ENCODE data around the gene OPCML. TPM values are rescaled to one million over a fixed set of nuclear protein-coding genes. Genes with fewer than 3 reads are reported as not detected.

The OPCML gene
- total RNA-seq, 1 donor from 2014 or later: 0.12 TPM

DNA sequence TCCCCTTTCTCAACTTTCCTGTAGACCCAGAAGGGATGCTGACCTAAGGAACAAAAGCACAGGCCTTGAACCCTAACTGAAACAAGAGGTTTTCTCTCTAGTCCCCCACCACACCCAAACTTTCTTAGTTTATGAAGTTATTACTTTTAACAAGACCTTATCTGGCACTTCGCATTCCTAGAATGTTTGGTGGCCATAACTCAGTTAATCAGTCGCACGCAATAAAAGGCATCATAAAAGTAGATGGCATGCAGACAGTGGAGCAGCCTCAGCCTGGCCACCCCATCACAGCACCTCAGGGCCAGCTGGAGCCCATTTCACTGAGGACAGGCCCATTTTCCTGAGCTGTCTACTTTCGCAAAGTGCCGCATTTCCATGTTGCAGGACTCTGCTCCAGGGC lies 301.9 kb downstream of the OPCML start:
- TF ChIP-seq, protein P1, sequence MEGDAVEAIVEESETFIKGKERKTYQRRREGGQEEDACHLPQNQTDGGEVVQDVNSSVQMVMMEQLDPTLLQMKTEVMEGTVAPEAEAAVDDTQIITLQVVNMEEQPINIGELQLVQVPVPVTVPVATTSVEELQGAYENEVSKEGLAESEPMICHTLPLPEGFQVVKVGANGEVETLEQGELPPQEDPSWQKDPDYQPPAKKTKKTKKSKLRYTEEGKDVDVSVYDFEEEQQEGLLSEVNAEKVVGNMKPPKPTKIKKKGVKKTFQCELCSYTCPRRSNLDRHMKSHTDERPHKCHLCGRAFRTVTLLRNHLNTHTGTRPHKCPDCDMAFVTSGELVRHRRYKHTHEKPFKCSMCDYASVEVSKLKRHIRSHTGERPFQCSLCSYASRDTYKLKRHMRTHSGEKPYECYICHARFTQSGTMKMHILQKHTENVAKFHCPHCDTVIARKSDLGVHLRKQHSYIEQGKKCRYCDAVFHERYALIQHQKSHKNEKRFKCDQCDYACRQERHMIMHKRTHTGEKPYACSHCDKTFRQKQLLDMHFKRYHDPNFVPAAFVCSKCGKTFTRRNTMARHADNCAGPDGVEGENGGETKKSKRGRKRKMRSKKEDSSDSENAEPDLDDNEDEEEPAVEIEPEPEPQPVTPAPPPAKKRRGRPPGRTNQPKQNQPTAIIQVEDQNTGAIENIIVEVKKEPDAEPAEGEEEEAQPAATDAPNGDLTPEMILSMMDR (IDR thresholded peaks at IDR 0.05): no peak
- no peaks in the 10 kb centered on the region for H3K4me1 ChIP-seq
- DNase-seq (no peak), ATAC-seq (peak in 1 of 2 donors; percentile 22)
- H3K9me3 ChIP-seq: no peaks in the 10 kb centered on the region
- no peaks in the 10 kb centered on the region for H3K36me3 ChIP-seq
- peaks cover 8% of the 10 kb centered on the region for H3K27me3 ChIP-seq (ENCODE audit: low read depth)
- H3K4me3 ChIP-seq: no peak overlapping the region
- intact Hi-C loops (cut with DNase I): no loop called here
- no peak overlapping the region for H3K27ac ChIP-seq

DNA sequence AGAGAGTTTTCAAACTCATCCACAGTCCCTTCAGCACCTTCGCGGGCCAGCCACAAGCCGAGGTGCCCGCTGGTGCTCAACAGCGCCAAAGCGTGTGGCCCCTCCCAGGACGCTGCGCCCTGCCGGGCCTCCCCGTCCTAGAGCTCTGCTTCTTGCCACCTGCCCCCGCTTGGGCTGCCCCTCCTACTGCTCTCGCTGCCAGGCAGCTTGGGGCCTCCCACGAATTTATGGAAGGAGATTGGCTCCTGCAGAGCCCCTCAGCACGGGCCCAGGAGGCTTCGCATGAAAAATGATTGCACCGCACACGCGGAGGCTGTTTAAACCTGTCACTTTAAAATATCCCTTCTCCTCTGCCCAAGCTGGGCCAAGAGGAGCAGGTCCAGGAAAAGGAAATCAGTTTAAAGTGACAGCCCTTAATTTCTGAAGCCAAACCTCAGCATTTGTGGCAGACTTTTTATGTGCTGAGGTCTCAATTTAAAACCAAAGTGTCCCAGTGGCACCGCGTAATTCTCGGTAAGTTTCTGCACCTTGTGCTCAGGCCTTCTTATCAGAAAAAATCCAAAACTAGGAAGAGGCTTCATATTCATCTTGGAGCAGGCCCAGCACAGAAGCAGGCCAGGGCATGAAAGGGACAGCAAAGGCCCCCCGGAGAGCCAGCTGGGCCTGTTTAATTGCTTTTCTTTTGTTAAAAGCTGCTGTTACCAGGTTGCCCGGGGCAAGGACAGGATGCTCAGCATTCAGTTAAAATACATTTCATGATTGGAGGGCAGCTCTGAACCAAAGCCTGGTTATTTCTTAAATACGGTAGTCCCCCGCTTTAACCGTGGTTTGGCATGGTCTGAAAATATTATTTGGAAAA lies 303.6 kb downstream of the OPCML start:
- no peak overlapping the region for H3K27ac ChIP-seq
- ATAC-seq: peak in 1 of 2 donors; percentile 51

DNA sequence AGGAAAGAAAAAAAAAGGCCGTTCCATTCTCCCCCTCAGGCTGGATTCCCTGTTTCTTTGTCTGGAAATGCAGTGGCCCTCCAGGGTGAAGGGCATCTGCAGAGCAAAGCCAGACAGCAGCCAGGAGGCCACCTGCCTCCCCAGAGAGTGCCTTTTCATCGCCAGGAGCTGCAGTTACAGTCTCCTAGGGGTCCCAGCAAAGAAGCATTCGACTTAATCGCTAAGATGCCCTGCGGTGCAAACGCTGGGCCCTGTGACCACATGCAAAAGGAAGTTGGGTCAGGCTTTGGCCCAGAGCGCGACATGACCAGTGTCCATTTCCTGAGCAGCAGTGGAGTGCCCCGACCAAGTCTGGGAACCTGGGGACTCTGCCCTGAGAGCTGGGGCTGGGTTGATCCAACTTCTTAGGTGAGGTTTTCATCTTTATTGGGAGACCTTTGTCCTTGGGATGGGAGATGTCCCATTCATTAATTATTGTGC lies 304.6 kb downstream of the OPCML start:
- intact Hi-C loops (cut with DNase I): no loop called here
- no peaks in the 10 kb centered on the region for H3K4me1 ChIP-seq
- H3K27ac ChIP-seq: no peak overlapping the region
- H3K4me3 ChIP-seq: no peak overlapping the region
- TF ChIP-seq, protein P1 (IDR thresholded peaks at IDR 0.05): no peak
- H3K9me3 ChIP-seq: no peaks in the 10 kb centered on the region
- no peaks in the 10 kb centered on the region for H3K36me3 ChIP-seq
- peaks cover 8% of the 10 kb centered on the region for H3K27me3 ChIP-seq (ENCODE audit: low read depth)
- DNase-seq (no peak), ATAC-seq (no peak)

More for the DNA sequence above, 303.6 kb downstream of the OPCML start:
- Histone ChIP-seq H3K9me3 (no peaks in the 10 kb centered on the region), H3K4me1 (no peaks in the 10 kb centered on the region), H3K4me3 (no peak overlapping the region), H3K27me3 (ENCODE audit: low read depth) (peaks cover 8% of the 10 kb centered on the region), H3K36me3 (no peaks in the 10 kb centered on the region)
- intact Hi-C loops (cut with DNase I): no loop called here
- TF ChIP-seq, protein P1 (IDR thresholded peaks at IDR 0.05): no peak
- DNase-seq: peak; percentile 45

DNA sequence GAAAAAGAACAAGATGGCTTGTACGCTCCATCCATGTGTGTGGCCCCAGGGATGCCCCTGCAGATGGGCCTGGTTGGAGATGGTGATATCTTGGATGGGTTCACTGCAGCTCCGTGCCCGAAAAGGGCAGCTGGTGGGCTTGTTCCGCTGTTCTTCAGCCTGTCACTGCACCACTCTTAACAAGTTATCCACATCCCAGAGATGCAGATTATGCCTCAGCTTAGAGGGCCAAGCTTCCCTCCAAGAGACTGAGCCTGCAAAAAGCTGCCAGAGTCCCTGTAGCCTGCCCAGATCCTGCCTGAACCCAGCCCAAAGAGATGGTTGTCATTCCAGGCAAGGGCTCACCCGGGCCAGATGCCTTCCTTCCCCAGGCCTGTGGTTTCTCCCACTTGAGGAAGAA lies 308.0 kb downstream of the OPCML start:
- Histone ChIP-seq H3K27ac (no peak overlapping the region), H3K27me3 (ENCODE audit: low read depth) (peaks cover 8% of the 10 kb centered on the region), H3K4me1 (no peaks in the 10 kb centered on the region), H3K36me3 (no peaks in the 10 kb centered on the region), H3K9me3 (no peaks in the 10 kb centered on the region), H3K4me3 (no peak overlapping the region)
- intact Hi-C loops (cut with DNase I): no loop called here
- TF ChIP-seq, protein P1 (IDR thresholded peaks at IDR 0.05): no peak
- no peak for ATAC-seq
- no peak for DNase-seq

DNA sequence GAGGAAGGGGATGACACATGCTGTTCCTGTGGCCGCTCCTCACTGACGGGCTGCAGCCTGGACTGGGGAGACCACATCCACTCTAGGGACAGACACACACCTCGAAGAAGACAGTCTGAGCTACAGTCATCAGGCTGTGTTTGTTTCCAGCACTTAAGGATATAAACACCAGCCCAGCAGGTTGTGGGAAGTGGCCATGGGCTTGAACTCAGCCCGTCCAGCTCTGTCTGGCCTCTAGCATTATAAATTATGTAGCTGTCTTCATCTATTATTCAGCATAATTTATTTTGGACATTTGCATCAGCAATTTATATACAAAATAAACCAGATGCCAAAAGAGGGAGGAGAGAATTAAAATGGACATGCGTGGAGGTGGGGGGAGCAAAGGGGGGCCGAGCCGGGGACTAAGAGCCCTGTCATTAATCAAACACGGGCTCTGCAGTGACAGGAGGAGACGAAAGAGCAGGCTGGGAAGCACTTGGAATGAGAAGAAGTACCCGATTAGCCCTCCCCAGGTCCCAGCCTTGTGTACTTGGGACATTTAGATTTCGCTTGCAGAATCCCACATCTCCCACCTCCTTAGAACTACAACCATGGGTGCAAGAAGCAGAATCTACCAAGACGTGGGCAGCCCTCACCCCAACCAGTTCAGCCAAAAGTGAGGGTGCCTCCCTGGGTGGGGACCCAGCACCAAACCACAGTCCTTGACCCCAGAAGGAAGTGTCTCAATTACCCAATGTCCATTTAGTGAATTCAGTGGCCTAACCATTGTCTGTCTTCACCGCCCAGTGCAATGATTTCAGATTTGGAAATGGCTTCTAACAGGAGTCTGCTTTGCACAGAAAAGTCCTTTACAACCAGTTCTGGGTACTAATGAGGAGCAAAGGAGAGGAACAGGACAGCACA lies 309.6 kb downstream of the OPCML start:
- Histone ChIP-seq H3K27me3 (ENCODE audit: low read depth) (no peaks in the 10 kb centered on the region), H3K4me1 (no peaks in the 10 kb centered on the region), H3K4me3 (no peak overlapping the region), H3K9me3 (no peaks in the 10 kb centered on the region), H3K36me3 (no peaks in the 10 kb centered on the region), H3K27ac (no peak overlapping the region)
- intact Hi-C loops (cut with DNase I): no loop called here
- peak in 1 of 2 donors; percentile 23 for ATAC-seq
- TF ChIP-seq, protein P1 (IDR thresholded peaks at IDR 0.05): no peak
- DNase-seq: no peak

Measured in lower lobe of right lung (tissue), 2 donors.